CD4-positive, alpha-beta T cell treated with Interleukin-4 for 4 hours (primary cell): Measurements from ENCODE around the gene SLC31A2.

ENCODE experiments used
- DNase-seq: peaks from one replicate; pipeline ENCODE4 v3.0.0-alpha.2; 2020

The SLC31A2 gene

DNA sequence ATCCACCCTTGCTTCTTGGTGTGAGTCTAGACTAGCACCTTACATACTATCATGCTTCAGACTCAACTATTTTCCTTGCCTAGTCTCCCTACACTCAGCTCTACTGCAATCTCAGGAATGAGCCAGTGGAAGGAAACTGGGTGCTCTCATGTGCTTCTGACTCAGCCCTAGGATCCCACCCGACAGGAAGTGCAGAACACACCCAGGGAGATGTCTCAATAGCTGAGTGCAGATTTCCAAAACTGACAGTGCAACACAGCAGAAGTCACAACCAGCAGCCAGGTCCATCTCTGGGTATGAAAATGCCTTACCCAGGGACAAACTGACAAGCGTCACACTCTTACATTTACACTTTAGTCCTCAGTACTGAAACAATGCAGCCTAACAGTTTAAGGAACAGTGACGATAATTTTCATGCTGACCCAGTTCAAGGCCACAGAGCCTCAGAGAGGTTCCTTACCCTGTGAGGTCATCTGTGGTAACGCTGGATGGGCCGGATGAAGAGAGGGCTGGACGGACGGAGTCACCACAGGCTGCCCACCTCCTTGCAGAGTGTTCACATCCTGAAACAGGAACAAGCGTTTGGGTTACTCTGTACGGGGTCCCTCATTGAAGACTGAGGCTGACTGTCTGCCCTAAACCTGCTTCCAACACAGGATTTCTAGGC, 37.3 kb downstream of the SLC31A2 start:
- DNase-seq = peak; percentile 6

DNA sequence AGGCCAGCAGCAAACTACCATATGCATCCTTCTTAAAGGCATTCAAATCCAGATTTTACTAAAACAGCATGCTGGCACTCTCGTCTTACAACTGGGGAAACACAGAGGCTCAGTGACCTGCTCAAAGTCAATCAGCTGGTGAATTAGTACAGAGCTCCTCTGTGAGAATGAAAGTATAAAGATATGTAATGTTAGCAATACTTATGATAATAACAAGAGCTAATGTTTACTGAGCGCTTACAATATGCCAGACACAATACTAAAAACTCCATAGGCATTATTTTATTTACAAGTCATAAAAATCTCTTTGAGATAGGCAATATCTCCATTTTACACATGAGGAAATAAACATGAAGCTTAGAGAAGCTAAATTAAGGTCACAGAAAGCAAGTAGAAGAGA, 41.6 kb downstream of the SLC31A2 start:
- no peak for DNase-seq

DNA sequence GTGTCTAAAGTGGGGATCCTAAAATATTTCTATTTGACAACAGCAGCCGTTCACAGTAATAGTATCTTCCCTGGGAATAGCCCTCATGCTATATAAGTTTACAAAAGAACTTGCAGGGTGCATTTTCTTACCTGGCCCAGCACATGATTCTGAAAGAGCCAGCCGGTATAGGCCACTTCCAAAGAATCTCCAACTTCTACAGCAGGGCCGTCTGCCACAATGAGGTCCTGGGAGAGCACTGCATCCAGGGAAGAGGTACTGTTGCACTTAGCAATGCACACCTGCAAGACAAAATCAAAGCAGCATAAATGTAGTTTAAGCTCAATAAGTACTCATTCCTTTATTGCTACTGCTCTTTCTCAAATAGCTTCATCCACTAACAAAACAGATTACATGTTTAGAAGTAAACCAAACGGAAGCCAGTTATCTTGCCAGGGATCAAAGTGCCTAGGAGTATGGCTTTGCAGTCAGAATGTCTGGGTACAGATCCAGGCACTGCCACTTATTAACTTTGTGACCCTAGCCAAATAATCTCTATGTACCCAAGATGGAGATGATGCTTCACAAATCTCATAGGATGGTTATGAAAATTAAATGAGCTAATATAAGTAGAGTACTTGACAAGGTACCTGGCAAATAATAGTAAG, 49.0 kb downstream of the SLC31A2 start:
- DNase-seq = no peak

DNA sequence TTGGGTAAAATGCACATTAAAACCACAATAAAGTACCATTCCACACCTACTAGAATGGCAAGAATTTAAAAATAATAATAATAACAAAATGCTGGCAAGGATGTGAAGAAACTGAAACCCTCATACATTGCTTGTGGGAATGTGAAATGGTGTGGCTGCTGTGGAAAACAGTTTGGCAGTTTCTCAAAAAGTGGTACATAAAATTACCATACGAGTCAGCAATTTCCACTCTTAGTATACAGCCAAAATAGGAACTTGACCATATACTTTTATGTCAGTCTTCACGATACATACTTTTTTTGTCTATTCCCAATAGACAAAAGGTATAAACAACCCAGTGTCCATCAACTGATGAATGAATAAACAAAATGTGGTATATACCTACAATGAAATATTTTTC, 54.6 kb downstream of the SLC31A2 start:
- DNase-seq = no peak

DNA sequence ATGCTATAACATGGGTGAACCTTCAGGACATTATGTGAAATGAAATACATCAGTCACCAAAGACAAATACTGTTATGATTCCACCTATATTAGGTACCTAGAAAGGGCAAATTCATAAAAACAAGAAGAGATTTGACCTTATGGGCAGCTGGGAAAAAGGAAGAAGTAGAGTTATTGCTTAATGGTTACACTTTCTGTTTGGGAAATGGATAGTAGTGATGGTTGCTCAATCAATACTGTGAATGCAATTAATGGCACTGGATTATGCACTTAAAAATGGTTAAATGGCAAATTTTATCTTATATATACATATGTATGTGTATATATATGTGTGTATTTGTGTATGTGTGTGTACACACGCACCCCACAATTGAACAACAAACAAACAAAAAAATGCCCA, 55.1 kb downstream of the SLC31A2 start:
- DNase-seq = no peak

DNA sequence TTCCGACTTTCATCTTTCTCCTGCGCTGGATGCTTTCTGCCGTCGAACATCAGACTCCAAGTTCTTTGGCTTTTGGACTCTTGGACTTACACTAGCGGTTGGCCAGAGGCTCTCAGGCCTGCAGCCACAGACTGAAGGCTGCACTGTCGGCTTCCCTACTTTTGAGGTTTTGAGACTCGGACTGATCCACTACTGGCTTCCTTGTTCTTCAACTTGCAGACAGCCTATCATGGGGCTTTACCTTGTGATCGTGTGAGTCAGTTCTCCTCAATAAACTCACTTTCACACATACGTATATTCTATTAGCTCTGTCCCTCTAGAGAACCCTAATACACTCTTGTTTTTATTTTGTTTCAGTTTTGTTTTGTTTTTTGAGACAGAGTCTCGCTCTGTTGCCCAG, 60.0 kb downstream of the SLC31A2 start:
- DNase-seq = no peak
